ENCODE measurements around the gene FAM151A. TPM values are rescaled to one million over a fixed set of nuclear protein-coding genes. Genes with fewer than 3 reads are reported as not detected.
"Not testable (repeated sequence)": the region's sequence is repeated elsewhere in the genome, so short reads cannot be mapped to it uniquely, and the experiment has no call there.

The FAM151A gene
- total RNA-seq, 1 donor: not detected

DNA sequence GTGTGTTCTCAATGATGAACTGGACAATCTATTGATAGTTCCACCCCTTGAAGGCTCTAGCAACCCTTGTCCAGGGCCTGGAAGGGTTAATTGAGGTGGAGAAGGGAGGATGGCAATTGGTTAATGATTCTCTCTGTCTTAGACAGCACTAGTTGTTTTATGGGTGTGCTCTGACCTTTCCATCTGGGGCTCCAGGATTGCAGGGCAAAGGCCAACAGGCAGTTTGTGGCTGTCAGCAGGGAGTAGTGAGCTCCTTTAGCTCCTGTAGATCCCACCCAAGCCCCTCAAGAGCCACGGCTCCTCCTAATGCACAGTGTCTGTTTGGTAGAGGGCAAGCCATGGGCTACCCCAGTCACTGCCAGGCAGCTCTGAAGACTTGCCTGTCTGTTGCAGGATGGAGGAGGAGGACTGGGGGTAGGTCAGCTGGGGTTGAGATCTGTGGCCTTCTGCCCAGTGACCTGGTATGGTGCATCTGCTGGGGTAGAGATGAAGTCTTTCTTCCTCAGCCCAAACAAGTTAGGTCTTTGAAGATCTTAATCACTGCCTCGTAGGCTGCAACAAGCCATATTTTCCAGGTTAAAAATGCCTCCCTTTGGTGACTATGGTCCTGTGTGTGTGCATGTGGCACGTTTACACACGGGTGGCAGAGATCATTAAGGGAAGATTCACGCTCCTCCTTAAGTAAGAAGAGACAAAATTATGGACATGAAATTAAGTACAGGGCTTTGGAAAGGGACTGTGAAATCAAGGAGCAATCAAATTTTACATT, 26.0 kb upstream of the FAM151A start:
- H3K4me1 ChIP-seq (ENCODE audit: insufficient read depth, low read length): peaks cover 17% of the 10 kb centered on the region
- H3K4me3 ChIP-seq (ENCODE audit: low read length): no peak overlapping the region
- no peaks in the 10 kb centered on the region for H3K27me3 ChIP-seq (ENCODE audit: insufficient read depth, low read length)
- no peaks in the 10 kb centered on the region for H3K9me3 ChIP-seq (ENCODE audit: low read depth, low read length)

DNA sequence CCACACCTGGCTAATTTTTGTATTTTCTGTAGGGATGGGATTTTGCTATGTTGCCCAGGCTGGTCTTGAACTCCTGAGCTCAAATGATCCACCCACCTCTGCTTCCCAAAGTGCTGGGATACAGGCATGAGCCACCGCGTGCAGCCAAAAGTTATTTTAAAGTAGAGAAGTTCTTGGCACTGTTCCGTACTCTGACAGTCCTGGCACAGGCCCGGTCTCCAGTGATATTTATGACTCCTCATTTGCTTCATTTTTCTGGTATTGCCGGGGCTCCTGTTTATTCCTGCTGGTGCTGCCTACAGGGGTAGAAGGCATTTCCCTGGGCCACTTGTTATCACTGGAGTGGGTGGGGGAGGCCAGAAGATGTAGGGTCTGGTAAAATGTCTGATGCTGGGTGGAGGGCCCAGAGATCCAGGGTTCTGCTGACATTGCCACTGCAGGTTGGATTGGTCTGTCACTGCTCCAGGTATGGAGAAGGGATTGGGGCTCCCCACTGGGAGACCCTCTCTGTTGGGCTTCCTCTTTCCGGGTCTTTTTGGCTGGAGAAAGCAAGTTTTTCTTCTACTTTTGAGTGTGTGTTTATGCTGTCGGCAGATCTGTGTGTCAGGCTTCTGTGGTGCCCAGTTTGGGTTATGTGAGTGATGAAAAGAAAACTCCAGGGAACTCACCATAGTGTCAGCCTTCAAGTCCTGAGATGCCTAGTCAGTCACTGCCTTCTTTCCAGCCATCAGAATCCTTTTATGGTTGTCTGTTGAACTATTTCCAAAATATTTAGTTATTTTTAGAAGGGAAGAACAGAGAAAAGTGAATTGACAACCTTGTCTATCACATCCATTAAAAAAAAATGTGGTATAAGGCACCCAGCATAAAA, 22.7 kb upstream of the FAM151A start:
- H3K9me3 ChIP-seq (ENCODE audit: low read depth, low read length): peaks cover 6% of the 10 kb centered on the region
- no peaks in the 10 kb centered on the region for H3K27me3 ChIP-seq (ENCODE audit: insufficient read depth, low read length)
- H3K4me3 ChIP-seq (ENCODE audit: low read length): no peak overlapping the region
- H3K4me1 ChIP-seq (ENCODE audit: insufficient read depth, low read length): no peaks in the 10 kb centered on the region

DNA sequence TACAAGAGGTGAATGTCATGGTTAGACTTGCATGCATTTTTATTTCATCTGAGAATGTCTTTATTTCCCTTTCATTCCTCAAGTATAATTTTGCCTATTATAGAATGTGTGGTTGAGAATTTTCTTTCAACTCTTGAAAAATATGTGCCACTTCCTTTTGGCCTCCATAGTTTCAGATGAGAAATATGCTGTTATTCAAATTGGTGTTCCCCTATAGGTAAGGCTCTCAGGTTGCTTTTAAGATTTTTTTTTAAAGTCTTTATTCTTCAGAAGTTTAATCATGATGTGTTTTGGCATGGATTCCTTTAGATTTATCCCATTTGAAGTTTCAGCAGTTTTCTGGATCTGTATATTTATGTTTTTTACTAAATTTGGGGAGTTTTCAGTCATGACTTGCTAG, 20.4 kb upstream of the FAM151A start:
- Histone ChIP-seq H3K9me3 (ENCODE audit: low read depth, low read length) (peaks cover 6% of the 10 kb centered on the region), H3K4me3 (ENCODE audit: low read length) (no peak overlapping the region), H3K4me1 (ENCODE audit: insufficient read depth, low read length) (no peaks in the 10 kb centered on the region), H3K27me3 (ENCODE audit: insufficient read depth, low read length) (no peaks in the 10 kb centered on the region)

DNA sequence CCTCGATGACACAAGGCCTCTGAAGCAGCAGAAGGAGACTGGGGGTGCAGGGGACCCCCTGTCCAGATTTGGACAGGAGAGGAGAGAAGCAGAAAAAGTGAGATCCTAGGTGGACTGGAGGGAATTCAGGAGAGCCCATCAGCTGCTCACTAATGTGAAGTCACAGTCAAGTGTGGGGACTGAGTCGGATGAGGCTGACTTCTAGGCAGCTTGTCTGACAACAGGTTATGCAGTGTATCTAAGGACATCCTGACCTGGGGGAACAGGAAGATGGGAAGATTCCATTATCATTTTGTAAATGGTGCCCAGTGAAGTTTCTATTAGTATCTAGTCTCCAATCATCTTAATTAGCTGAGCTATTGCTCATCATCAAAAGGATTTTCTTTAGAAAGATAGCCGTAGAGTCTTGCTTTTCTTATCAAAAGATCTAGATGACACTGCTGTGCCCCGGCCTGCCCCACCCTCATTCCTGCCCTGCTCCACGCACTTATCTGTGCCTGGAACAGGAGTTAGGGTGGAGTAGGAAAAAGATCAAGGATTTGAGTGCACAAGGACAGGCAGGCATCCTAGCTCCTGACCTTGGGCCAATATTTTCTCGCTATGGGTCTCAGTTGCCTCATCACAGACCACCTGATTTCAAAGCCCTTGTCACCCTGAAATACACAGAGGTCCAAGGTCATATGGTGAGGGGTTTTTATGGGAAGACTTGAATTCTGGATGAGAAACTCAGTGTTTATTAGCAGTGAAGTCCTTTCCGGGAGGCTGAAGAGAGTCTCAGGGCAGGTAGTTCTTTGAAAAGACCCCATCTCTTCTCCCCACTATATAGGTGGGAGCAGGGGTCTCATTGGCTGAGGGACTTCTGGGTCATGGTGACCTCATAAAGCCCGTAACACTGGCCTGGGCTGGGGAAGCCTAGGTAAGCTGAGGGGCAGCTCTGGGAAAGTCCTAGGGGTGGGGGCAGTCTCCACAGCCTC, 17.8 kb upstream of the FAM151A start, which contains the start of gene MROH7:
Gene MROH7, plus strand, starts transcription at position 924 of the 974 bp plus-strand sequence. CDS start 11,141 bp downstream, outside the sequence.
- no peaks in the 10 kb centered on the region for H3K4me1 ChIP-seq (ENCODE audit: insufficient read depth, low read length)
- H3K9me3 ChIP-seq (ENCODE audit: low read depth, low read length): peaks cover 6% of the 10 kb centered on the region
- H3K4me3 ChIP-seq (ENCODE audit: low read length): no peak within 1 kb of the TSS
- no peaks in the 10 kb centered on the region for H3K27me3 ChIP-seq (ENCODE audit: insufficient read depth, low read length)

DNA sequence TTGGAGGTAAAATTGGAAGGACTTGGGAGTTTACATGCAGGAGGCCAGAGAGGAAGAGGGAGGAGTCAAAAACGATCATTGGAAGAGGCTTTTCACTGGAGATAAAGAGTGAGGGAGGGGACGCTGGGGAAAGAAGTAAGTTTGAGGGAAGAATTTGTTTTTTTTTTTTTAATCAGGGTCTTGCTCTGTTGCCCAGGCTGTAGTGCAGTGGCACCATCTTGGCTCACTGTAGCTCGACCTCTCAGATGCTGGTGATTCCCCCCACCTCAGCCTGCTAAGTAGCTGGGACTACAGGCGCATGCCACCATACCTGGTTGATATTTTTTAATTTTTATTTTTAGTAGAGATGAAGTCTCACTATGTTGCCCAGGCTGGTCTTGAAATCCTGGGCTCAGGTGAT, 17.0 kb upstream of the FAM151A start:
- Histone ChIP-seq H3K9me3 (ENCODE audit: low read depth, low read length) (peaks cover 6% of the 10 kb centered on the region), H3K4me3 (ENCODE audit: low read length) (no peak overlapping the region), H3K27me3 (ENCODE audit: insufficient read depth, low read length) (no peaks in the 10 kb centered on the region), H3K4me1 (ENCODE audit: insufficient read depth, low read length) (no peaks in the 10 kb centered on the region)

DNA sequence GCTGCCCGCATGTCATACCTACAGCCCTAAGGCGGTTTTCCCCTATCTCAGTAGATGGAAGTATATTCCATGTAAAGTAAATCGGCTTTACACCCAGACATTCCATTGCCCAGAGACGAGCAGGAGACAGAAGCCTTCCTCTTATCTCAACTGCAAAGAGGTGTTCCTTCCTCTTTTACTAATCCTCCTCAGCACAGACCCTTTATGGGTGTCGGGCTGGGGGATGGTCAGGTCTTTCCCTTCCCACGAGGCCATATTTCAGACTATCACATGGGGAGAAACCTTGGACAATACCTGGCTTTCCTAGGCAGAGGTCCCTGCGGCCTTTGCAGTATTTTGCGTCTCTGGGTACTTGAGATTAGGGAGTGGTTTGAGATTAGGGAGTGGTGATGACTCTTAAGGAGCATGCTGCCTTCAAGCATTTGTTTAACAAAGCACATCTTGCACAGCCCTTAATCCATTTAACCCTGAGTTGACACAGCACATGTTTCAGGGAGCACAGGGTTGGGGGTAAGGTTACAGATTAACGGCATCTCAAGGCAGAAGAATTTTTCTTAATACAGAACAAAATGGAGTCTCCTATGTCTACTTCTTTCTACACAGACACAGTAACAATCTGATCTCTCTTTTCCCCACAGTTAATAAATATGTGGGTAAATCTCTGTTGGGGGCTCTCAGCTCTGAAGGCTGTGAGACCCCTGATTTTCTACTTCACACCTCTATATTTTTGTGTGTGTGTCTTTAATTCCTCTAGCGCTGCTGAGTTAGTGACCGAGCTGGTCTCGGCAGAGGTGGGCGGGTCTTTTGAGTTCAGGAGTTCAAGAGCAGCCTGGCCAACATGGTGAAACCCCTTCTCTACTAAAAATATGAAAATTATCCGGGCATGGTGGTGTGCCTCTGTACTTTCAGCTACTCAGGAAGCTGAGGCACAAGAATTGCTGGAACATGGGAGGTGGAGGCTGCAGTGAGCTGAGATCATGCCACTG, 13.4 kb upstream of the FAM151A start:
- not testable (repeated sequence) for H3K27me3 ChIP-seq (ENCODE audit: insufficient read depth, low read length); H3K9me3 ChIP-seq (ENCODE audit: low read depth, low read length); H3K4me1 ChIP-seq (ENCODE audit: insufficient read depth, low read length); H3K4me3 ChIP-seq (ENCODE audit: low read length)

DNA sequence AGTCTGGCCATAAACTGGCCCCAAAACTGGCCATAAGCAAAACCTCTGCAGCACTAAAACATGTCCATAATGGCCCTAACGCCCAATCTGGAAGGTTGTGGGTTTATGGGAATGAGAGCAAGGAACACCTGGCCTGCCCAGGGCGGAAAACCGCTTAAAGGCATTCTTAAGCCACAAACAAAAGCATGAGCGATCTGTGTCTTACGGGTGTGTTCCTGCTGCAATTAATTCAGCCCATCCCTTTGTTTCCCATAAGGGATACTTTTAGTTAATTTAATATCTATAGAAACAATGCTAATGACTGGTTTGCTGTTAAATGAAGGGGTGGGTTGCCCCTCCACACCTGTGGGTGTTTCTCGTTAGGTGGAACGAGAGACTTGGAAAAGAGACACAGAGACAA, 12.5 kb upstream of the FAM151A start:
- not testable (repeated sequence) for H3K4me3 ChIP-seq (ENCODE audit: low read length); H3K9me3 ChIP-seq (ENCODE audit: low read depth, low read length); H3K27me3 ChIP-seq (ENCODE audit: insufficient read depth, low read length); H3K4me1 ChIP-seq (ENCODE audit: insufficient read depth, low read length)

DNA sequence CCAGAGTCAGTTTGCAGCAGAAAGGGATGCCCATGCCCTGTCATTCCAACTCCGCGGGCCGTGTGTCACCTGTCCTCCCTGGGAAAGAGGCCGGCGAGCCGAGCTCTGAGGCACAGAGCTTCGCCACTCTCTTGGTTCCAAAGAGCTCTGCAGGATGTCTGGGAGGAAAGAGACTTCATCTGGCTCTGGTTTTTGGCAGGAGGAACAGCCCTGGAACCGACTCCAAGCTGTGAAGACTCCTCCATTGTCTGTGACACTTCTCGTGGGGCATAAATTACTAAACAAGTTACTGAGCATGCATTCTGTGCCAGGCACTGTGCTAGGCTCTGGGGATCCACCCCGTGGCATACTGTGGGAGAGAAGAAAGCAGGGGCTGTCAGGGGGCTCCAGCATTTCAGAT, 3.9 kb upstream of the FAM151A start:
- H3K27me3 ChIP-seq (ENCODE audit: insufficient read depth, low read length): no peaks in the 10 kb centered on the region
- no peaks in the 10 kb centered on the region for H3K4me1 ChIP-seq (ENCODE audit: insufficient read depth, low read length)
- no peaks in the 10 kb centered on the region for H3K9me3 ChIP-seq (ENCODE audit: low read depth, low read length)
- no peak overlapping the region for H3K4me3 ChIP-seq (ENCODE audit: low read length)

DNA sequence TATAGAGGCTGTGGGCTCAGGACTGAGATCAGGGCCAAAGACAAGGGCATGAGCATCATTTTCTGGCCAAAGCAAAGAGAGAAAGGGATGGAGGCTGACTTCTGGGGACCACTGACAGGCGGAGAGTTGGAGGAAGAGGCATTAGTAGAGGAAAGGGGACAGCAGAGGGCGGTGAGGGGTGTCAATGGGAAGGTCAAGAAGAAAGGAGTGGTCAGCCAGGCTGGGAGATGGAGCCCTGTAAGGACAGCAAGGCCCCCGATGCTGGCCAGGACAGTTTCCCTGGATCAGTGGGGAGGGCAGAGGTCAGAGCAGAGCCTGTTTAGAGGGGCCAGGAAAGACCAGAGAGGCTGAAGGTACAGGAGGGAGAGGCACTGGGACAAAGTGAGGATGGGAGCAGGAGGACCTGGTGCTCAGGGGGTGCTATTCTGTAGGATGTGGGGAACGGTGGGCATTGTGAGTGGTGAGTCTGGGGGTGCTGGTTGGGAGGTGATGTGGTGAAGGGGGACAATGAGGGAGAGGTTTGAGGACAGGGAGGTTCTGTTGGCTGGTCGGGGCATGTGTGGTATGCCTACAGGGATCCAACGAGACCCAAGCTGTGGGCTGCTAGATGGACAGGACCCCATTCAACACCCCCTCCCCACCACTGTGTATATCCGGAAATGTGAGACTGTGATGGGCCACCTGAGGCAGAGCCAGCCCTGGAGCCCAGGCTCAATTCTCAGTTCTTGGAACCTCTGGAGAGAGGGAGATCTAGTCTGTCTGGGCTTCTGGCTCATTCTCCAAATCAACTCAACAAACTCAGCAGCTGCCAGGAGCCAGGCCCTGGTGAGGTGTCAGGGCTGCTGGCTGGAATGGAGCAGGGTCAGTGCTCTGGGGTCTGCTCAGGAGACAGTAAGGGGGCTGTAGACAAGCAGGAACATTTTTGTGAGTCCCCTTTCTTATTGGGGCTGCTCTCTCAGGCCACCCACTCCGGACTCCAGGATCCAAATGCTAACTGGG, 1.4 kb upstream of the FAM151A start:
- Histone ChIP-seq H3K27me3 (ENCODE audit: insufficient read depth, low read length) (no peaks in the 10 kb centered on the region), H3K4me3 (ENCODE audit: low read length) (no peak overlapping the region), H3K9me3 (ENCODE audit: low read depth, low read length) (no peaks in the 10 kb centered on the region), H3K4me1 (ENCODE audit: insufficient read depth, low read length) (no peaks in the 10 kb centered on the region)

DNA sequence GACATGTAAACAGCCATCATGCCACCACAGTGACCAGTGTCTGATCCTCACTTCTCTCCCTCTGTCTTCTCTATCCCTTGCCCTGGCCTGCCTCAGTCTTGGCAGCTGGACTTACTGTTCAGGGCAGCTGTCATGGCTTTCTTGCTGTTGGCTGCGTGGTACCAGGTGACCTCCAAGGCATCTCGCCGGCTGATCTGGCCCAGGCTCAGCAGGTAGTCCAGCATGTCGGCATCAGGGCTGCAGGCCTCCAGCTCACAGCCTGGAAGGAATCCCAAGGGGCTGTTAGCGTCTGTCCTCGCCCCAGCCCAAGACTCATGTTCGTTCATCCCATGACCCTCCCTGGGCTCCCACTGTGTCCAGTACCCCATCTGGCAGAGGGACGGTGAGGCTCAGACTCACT, 3.6 kb downstream of the FAM151A start:
- Histone ChIP-seq H3K9me3 (ENCODE audit: low read depth, low read length) (no peaks in the 10 kb centered on the region), H3K4me3 (ENCODE audit: low read length) (no peak overlapping the region), H3K4me1 (ENCODE audit: insufficient read depth, low read length) (no peaks in the 10 kb centered on the region), H3K27me3 (ENCODE audit: insufficient read depth, low read length) (no peaks in the 10 kb centered on the region)

DNA sequence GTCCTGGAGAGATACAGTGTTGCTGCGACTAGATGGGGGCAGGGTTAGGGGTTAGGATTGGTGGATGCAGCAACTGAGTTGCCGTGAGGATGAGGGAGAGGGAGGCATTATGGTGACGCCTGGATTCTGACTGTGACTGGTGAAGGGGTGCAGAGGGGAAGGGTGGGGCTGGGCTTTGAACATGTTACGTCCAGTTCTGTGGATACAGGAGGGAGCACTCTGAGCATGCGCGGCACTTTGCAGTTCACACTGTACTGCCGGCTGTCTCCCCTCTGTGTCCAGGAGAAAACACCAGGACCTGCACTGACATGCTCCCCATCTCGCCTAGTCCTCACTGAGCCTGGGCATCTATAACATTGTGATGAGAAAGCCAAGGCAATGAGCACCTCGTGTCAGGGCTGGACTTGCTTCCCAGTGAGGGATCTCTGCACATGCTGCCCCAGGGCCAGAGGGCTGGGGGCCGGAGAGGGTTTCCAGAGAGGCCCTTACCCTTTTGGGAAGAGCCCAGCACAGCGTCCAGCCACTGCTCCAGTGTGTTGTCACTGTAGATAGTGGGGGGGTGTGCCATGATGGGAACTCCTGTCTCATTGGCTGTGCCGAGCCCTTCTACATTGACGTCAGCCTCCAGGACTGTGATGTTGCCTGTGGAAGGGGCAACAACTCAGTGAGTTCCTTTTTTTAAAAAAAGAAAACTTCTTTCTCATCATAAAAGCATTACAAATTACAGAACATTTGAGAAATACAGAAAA, 7.6 kb downstream of the FAM151A start:
- Histone ChIP-seq H3K9me3 (ENCODE audit: low read depth, low read length) (no peaks in the 10 kb centered on the region), H3K4me1 (ENCODE audit: insufficient read depth, low read length) (no peaks in the 10 kb centered on the region), H3K27me3 (ENCODE audit: insufficient read depth, low read length) (no peaks in the 10 kb centered on the region), H3K4me3 (ENCODE audit: low read length) (no peak overlapping the region)

DNA sequence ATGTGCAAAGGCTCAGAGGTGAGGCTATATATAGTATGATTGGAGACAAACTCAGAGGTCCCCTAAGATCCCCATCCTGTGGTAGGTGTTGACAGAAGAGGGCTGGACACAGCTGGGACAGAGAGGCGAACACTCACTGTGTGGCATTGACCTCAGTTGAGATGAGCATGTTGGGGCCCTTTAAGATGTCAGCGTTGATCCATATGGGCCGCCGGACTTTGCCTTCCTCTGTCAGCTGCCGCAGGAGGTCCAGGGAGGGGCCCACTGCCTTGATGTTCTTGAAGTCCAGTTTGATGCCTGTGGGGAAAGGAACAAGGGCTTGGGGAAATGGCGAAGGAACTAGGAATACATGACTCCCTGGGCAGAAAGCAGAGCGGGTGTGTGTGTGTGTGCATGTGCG, 8.8 kb downstream of the FAM151A start:
- no peaks in the 10 kb centered on the region for H3K27me3 ChIP-seq (ENCODE audit: insufficient read depth, low read length)
- no peak overlapping the region for H3K4me3 ChIP-seq (ENCODE audit: low read length)
- no peaks in the 10 kb centered on the region for H3K9me3 ChIP-seq (ENCODE audit: low read depth, low read length)
- no peaks in the 10 kb centered on the region for H3K4me1 ChIP-seq (ENCODE audit: insufficient read depth, low read length)

All from mononuclear cell (primary cell).